K562 (cell line): ENCODE measurements around the gene GLDN. TPM values are rescaled to one million over a fixed set of nuclear protein-coding genes. Genes with fewer than 3 reads are reported as not detected.

Experiments
- ATAC-seq: fragments of 200-7000 bp; cut with Tn5 transposase; 3 replicates; pipeline ENCODE4 v1.9.1; 2020; ENCODE audit warnings: moderate library complexity
- BruUV-seq: library from RNA; stranded (reverse); fragments of 400-500 nt; replicated peaks from 2 replicates; lab custom pipeline; 2021; lab: Mats Ljungman, UMichigan
- CTCF ChIA-PET: fragments of 300-600 bp; formaldehyde crosslinking; extraction: SDS; loops from one replicate; lab custom pipeline; 2021; ENCODE audit warnings: low intra/inter-chr PET ratio; lab: Yijun Ruan, JAX
- POLR2A ChIA-PET: fragments of 300-600, 350-650 bp; sonication (Branson Sonifier 250); formaldehyde crosslinking; extraction: SDS; loops from one replicate; lab custom pipeline; 2021; ENCODE audit warnings: antibody characterized with exemption, inconsistent platforms; lab: Yijun Ruan, JAX
- DNase-seq, 4 experiments: peaks; one replicate each; pipeline versions ENCODE4 v3.0.0 to v3.0.0-alpha.2; 2011 to 2018; ENCODE audit warnings: low spot score in 3 of 4, mixed read lengths in 3 of 4; ENCODE audit errors: extremely low read depth in 1 of 4
- FAIRE-seq: peaks from 2 replicates; lab custom pipeline; 2011; peaks lifted over from hg19 to GRCh38; lab: Jason Lieb, UNC
- H2AFZ ChIP-seq: 2 replicates; pipeline ENCODE4 v1.6.0; 2011; ENCODE audit warnings: low read depth, low read length, control low read depth, inconsistent platforms
- H3K27ac ChIP-seq: fragments of 200-600 bp; 3 replicates; pipeline ENCODE4 v1.8.0; 2011; ENCODE audit warnings: low read depth, mild to moderate bottlenecking, control low read depth, inconsistent platforms, low read length, moderate library complexity, mixed read lengths; ENCODE audit errors: extremely low read depth
- H3K27me3 ChIP-seq, 2 experiments: fragments of 300-600 bp in 1 of 2; 2 replicates in 1 of 2; 3 replicates in 1 of 2; pipeline versions ENCODE4 v1.6.0 to v1.8.0; 2011; ENCODE audit warnings: inconsistent platforms in 2 of 2, low read length in 2 of 2, mild to moderate bottlenecking in 1 of 2, mixed read lengths in 1 of 2, moderate library complexity in 1 of 2; ENCODE audit not compliant: control insufficient read depth in 2 of 2, insufficient read depth in 2 of 2
- H3K36me3 ChIP-seq: fragments of 300-600 bp; 3 replicates; pipeline ENCODE4 v1.8.0; 2011; ENCODE audit warnings: mild to moderate bottlenecking, low read length, inconsistent platforms; ENCODE audit not compliant: control insufficient read depth, insufficient read depth
- H3K4me1 ChIP-seq, 2 experiments: fragments of 200-600 bp in 1 of 2; replicated peaks in 1 of 2; 2 replicates in 1 of 2; 3 replicates in 1 of 2; pipeline versions ENCODE4 v1.5.1 to v1.8.0; 2011; ENCODE audit warnings: inconsistent platforms in 2 of 2, low read length in 2 of 2, mild to moderate bottlenecking in 1 of 2, mixed read lengths in 1 of 2, moderate library complexity in 1 of 2; ENCODE audit not compliant: control insufficient read depth in 2 of 2, insufficient read depth in 2 of 2
- H3K4me2 ChIP-seq: 2 replicates; pipeline ENCODE4 v1.6.1; 2011; ENCODE audit warnings: low read length, control low read depth, inconsistent platforms, mixed read lengths; ENCODE audit not compliant: insufficient read depth
- H3K4me3 ChIP-seq: fragments of 200-600 bp; sonication (generic), shearing (Covaris generic); 2 replicates; pipeline ENCODE4 v1.5.1; 2016; ENCODE audit warnings: control low read depth, inconsistent platforms
- H3K79me2 ChIP-seq: fragments of 200-600 bp; 3 replicates; pipeline ENCODE4 v1.8.0; 2011; ENCODE audit warnings: low read length, inconsistent platforms; ENCODE audit not compliant: control insufficient read depth, insufficient read depth
- H3K9ac ChIP-seq, 2 experiments: 2 replicates each; pipeline versions ENCODE4 v1.6.0 to v1.6.1; 2011; ENCODE audit warnings: low read depth in 2 of 2, low read length in 2 of 2, control low read depth in 1 of 2, inconsistent platforms in 1 of 2, mild to moderate bottlenecking in 1 of 2, mixed read lengths in 1 of 2; ENCODE audit not compliant: insufficient read depth in 1 of 2
- H3K9me1 ChIP-seq: one replicate; pipeline ENCODE4 v1.6.0; 2011; ENCODE audit warnings: inconsistent platforms, mild to moderate bottlenecking, low read length, moderate library complexity; ENCODE audit not compliant: control insufficient read depth, insufficient read depth
- H3K9me3 ChIP-seq: replicated peaks from 2 replicates; pipeline ENCODE4 v1.5.1; 2011; ENCODE audit warnings: low read depth, low read length, inconsistent platforms; ENCODE audit not compliant: control insufficient read depth, insufficient read depth
- H4K20me1 ChIP-seq: replicated peaks from 2 replicates; pipeline ENCODE4 v1.6.1; 2011; ENCODE audit warnings: low read length, inconsistent platforms, mixed read lengths; ENCODE audit not compliant: control insufficient read depth, insufficient read depth
- GTF2A2 ChIP-seq: IDR thresholded peaks from 2 replicates; pipeline ENCODE4 v1.6.1; 2016; ENCODE audit warnings: mild to moderate bottlenecking, missing genetic modification characterization, missing compliant biosample characterization
- KDM2B ChIP-seq: fragments of 250-450 bp; sonication (Bioruptor Pico); IDR thresholded peaks from 2 replicates; pipeline ENCODE4 v1.8.0; 2021; ENCODE audit warnings: mild to moderate bottlenecking, moderate library complexity
- RBBP5 ChIP-seq: fragments of 200-600 bp; sonication (generic); IDR thresholded peaks from 2 replicates; pipeline ENCODE4 v1.6.1; 2012; ENCODE audit warnings: borderline replicate concordance, mild to moderate bottlenecking, low read length, control low read depth, inconsistent platforms; ENCODE audit not compliant: insufficient read depth, poor library complexity, severe bottlenecking
- TGIF2 ChIP-seq: sonication (generic); formaldehyde crosslinking; IDR thresholded peaks from 2 replicates; pipeline ENCODE4 v1.8.1; 2022; ENCODE audit warnings: mild to moderate bottlenecking, missing genetic modification reagents, moderate library complexity
- XRCC5 ChIP-seq: fragments of 200-400 bp; formaldehyde crosslinking; IDR thresholded peaks from 2 replicates; pipeline ENCODE4 v1.6.1; 2017; ENCODE audit warnings: low read depth, mild to moderate bottlenecking, low read length
- ZBTB17 ChIP-seq: fragments of 450-650 bp; formaldehyde crosslinking; IDR thresholded peaks from 2 replicates; pipeline ENCODE4 v1.4.0; 2020; ENCODE audit warnings: mild to moderate bottlenecking
- ZNF140 ChIP-seq: fragments of 250-450 bp; sonication (Bioruptor Pico); IDR thresholded peaks from 2 replicates; pipeline ENCODE4 v1.8.0; 2021; ENCODE audit warnings: moderate library complexity, mild to moderate bottlenecking, inconsistent platforms
- ZNF274 ChIP-seq: IDR thresholded peaks from 2 replicates; pipeline ENCODE4 v1.6.1; 2011; ENCODE audit warnings: low read depth, mild to moderate bottlenecking, low read length, moderate library complexity, borderline replicate concordance
- WGBS: fragments of 100-300 bp; shearing (Covaris generic); methylation state at CpG from one replicate; pipeline ENCODE4 v1.1.6; 2016; ENCODE audit warnings: low coverage, mixed read lengths; ENCODE audit not compliant: insufficient coverage; ENCODE audit errors: missing lambda C conversion rate; 5-methylcytosine and 5-hydroxymethylcytosine counted together
- in situ Hi-C: fragments of 300-500 bp; cut with MboI; formaldehyde crosslinking; loops from 4 replicates; pipeline ENCODE4 v1.15.0; 2018; ENCODE audit warnings: inconsistent platforms, mixed read lengths
- intact Hi-C: fragments of 100-400 bp; cut with micrococcal nuclease; formaldehyde crosslinking; loops from 2 replicates; pipeline ENCODE4 v1.14.2; 2022
- polyA plus RNA-seq, 8 experiments: library from polyadenylated mRNA; depleted of rRNA in 4 of 8; stranded (reverse) in 5 of 8; unstranded in 3 of 8; fragments of >200 nt; fragmentation: Nextera tagmentation in 2 of 8; fragmentation: Illumina TruSeq in 1 of 8; extraction: Ambion mirVana in 2 of 8; extraction: Trizol in 1 of 8; gene quantifications; 2 replicates each; pipeline versions ENCODE4 v1.2.1 to v1.2.3, GENCODE V29; 2011 to 2014; ENCODE audit warnings: inconsistent platforms in 1 of 8, missing spikeins in 1 of 8
- total RNA-seq, 7 experiments: library from RNA; depleted of rRNA in 6 of 7; stranded (reverse); fragments of >200 nt in 6 of 7; fragmentation: Illumina TruSeq in 2 of 7; extraction: Trizol in 2 of 7; gene quantifications; 2 replicates each; pipeline versions ENCODE4 v1.2.1 to v1.2.3, GENCODE V29; 2011 to 2021; ENCODE audit warnings: low replicate concordance in 1 of 7
- TF ChIP-seq, protein P1 (sequence below): sonication (generic); formaldehyde crosslinking; IDR thresholded peaks from 2 replicates; pipeline ENCODE4 v1.8.0; 2022; ENCODE audit warnings: mild to moderate bottlenecking, missing genetic modification reagents
- TF ChIP-seq, protein P2 (sequence below), 2 experiments: fragments of 200-800 bp in 1 of 2; sonication (Bioruptor generic) in 1 of 2; sonication (generic) in 1 of 2; formaldehyde crosslinking in 1 of 2; IDR thresholded peaks in 1 of 2; conservative IDR thresholded peaks in 1 of 2; 2 replicates each; pipeline versions ENCODE4 v1.5.0 to v1.6.1; 2016 to 2020; ENCODE audit warnings: missing compliant biosample characterization in 1 of 2, missing genetic modification characterization in 1 of 2, missing genetic modification reagents in 1 of 2

GLDN gene
- total and polyA plus RNA-seq, 9 of the 15 experiments (the other 6 are each of a cell fraction or from before 2014, with no cell fraction given), result 0.05 to 0.33 (median 0.18) TPM

DNA sequence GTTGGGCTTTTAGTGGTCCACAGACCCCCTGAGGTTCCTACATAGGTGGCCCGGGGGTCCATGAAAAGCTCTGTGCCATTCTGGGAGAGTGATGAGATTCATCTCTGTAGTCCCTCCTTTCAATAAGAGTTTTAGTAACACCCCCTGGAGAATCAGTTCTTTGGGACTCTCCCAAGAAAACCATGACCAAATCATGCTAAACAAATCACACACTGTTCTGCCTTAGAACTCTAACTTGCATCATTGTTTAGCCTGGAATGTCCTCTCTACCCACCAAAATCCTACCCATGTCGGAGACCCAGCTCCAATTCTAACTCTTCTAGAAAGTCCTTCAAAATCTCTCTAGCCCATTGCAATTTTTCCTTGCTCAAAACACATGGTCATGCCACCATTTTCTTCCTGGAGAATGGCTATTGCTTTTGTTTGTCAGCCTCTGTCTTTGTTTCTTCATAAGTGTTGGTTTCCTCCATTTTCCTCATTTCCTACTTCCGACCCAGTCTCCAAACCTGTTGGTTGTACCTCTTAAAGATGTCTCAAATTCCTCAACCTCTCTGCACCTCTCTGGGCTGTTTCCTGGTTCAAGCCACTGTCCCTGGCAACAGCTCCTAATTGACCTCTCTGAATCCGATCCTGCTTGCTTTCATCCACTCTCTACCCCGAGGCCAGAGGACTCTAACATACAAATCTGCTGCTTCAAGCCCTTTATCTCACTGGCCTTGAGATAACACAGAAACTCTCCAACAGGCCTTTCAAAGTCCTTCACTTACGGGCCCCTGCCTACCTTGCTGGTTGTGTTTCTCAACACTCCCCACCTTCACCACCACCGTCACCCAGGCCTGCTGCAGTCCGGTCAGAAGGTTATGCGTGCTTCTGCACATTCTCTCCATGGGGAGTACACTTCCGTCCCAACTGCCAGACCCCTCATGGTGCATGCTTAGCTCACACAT, 26.8 kb upstream of the GLDN start:
- TF ChIP-seq ZNF140 (CRISPR knock-in tag) (no peak), TGIF2 (no peak), KDM2B (no peak), ZBTB17 (no peak), RBBP5 (no peak), XRCC5 (no peak), ZNF274 (no peak), GTF2A2 (tag) (no peak)
- TF ChIP-seq, protein P1, sequence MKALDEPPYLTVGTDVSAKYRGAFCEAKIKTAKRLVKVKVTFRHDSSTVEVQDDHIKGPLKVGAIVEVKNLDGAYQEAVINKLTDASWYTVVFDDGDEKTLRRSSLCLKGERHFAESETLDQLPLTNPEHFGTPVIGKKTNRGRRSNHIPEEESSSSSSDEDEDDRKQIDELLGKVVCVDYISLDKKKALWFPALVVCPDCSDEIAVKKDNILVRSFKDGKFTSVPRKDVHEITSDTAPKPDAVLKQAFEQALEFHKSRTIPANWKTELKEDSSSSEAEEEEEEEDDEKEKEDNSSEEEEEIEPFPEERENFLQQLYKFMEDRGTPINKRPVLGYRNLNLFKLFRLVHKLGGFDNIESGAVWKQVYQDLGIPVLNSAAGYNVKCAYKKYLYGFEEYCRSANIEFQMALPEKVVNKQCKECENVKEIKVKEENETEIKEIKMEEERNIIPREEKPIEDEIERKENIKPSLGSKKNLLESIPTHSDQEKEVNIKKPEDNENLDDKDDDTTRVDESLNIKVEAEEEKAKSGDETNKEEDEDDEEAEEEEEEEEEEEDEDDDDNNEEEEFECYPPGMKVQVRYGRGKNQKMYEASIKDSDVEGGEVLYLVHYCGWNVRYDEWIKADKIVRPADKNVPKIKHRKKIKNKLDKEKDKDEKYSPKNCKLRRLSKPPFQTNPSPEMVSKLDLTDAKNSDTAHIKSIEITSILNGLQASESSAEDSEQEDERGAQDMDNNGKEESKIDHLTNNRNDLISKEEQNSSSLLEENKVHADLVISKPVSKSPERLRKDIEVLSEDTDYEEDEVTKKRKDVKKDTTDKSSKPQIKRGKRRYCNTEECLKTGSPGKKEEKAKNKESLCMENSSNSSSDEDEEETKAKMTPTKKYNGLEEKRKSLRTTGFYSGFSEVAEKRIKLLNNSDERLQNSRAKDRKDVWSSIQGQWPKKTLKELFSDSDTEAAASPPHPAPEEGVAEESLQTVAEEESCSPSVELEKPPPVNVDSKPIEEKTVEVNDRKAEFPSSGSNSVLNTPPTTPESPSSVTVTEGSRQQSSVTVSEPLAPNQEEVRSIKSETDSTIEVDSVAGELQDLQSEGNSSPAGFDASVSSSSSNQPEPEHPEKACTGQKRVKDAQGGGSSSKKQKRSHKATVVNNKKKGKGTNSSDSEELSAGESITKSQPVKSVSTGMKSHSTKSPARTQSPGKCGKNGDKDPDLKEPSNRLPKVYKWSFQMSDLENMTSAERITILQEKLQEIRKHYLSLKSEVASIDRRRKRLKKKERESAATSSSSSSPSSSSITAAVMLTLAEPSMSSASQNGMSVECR (CRISPR knock-in tag), result no peak
- TF ChIP-seq, protein P2, sequence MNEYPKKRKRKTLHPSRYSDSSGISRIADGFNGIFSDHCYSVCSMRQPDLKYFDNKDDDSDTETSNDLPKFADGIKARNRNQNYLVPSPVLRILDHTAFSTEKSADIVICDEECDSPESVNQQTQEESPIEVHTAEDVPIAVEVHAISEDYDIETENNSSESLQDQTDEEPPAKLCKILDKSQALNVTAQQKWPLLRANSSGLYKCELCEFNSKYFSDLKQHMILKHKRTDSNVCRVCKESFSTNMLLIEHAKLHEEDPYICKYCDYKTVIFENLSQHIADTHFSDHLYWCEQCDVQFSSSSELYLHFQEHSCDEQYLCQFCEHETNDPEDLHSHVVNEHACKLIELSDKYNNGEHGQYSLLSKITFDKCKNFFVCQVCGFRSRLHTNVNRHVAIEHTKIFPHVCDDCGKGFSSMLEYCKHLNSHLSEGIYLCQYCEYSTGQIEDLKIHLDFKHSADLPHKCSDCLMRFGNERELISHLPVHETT (CRISPR knock-in tag; conservative IDR thresholded peaks at IDR 0.05 in 1 of 2, IDR thresholded peaks at IDR 0.05 in 1 of 2), result no peak
- TF ChIP-seq, all 486 proteins: peak for 0
- WGBS, result 0% methylated on average over 9 of the region's 10 CpGs
- FAIRE-seq, result no peak
- intact Hi-C loops (no loop called here), in situ Hi-C loops (no loop called here)
- no peaks in the 10 kb centered on the region for H3K9me3 ChIP-seq
- ChIA-PET CTCF (no interaction called here), POLR2A (no interaction called here)
- no peaks in the 10 kb centered on the region; the same call in 1 of the 2 replicates for H4K20me1 ChIP-seq
- no peaks in the 10 kb centered on the region for H3K4me1 ChIP-seq
- peaks cover 3 to 14% of the 10 kb centered on the region in 2 experiments; a peak in 3 of 5 replicates for H3K27me3 ChIP-seq
- no peak overlapping the region for H2AFZ ChIP-seq
- BruUV-seq, result no TSS peak
- ATAC-seq, result no peak
- DNase-seq, result no peak
- no peaks in the 10 kb centered on the region for H3K9me1 ChIP-seq
- no peak overlapping the region for H3K4me3 ChIP-seq
- H3K36me3 ChIP-seq, result no peaks in the 10 kb centered on the region
- no peak overlapping the region for H3K4me2 ChIP-seq
- H3K27ac ChIP-seq, result no peak overlapping the region
- H3K79me2 ChIP-seq, result no peaks in the 10 kb centered on the region
- H3K9ac ChIP-seq, result no peak overlapping the region
